GM21381 (cell line): ENCODE measurements around the gene STX3.
"Not testable (repeated sequence)": the region's sequence is repeated elsewhere in the genome, so short reads cannot be mapped to it uniquely, and the experiment has no call there.

Experiments
- ATAC-seq: cut with Tn5 transposase; IDR thresholded peaks from one replicate; pipeline ENCODE4 v1.9.1; 2021; ENCODE audit warnings: mild to moderate bottlenecking, moderate library complexity; ENCODE audit not compliant: unreplicated experiment

Gene STX3

DNA sequence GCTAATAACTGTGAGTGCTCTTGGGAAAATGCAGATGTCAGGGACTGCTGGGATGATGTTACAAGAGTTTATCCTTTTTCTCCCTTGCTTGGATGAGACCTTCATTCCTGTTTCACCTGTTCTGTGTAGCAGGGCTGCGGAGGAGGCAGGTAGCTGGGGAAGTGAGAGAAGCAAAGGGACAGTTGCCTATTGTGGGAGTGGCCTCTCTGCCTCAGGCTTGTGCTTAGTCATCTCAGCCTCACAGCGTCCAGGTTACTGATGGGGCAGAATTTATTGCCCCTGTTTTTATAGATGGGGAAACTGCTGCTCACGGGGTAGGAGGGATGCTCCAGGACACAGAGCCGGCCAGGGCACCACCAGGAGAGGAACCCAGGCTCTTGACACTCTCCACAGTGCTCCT, 1.7 kb downstream of the STX3 start:
- no peak for ATAC-seq

DNA sequence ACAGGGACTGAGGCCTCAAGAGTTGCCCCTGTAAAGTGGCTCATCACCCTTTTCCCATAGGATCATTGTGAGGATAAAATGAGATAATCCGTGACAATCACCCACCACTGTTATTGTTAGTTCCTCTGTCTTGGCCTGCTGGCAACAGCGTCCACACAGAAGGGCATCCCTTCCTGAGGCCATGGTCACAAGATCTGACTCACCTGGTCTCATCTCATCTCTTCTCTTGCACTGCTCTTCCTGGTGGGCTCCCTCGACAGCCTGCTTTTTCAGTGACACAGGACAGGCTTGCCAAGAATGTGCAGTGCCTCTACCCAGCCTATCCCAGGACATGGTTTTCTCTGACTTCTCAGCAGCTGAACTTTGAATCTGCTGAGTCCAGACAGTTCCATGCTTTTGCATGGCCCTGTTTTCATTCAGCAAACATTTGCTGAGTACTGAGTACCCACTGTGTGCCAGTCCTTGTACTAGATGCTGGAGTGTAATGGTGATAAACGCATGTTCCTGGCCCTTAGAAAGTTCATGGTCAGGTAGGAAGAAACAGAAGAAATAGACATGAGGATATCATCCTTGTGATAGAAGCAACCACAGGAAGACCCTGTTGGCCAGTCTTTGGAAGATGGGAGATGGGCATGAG, 3.3 kb downstream of the STX3 start:
- no peak for ATAC-seq

DNA sequence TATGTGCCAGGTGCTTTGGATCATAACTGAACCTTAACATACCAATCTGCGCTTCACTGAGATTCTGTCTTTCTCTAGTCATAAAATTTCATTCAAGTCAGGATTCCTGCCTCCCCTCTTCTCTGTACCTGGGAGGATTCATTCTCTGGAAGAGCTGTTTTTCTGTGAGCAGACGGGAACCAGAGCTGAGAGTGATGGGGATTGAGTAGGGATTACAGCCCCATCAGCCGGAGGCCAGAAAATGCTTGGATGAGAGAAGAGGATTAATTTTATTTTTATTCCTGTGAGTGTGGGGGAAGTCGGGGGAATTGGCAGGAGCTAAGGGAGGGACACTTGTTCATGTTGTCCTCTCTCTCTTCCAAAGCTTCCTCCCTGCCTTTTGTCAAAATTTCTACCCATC, 4.7 kb downstream of the STX3 start:
- no peak for ATAC-seq

DNA sequence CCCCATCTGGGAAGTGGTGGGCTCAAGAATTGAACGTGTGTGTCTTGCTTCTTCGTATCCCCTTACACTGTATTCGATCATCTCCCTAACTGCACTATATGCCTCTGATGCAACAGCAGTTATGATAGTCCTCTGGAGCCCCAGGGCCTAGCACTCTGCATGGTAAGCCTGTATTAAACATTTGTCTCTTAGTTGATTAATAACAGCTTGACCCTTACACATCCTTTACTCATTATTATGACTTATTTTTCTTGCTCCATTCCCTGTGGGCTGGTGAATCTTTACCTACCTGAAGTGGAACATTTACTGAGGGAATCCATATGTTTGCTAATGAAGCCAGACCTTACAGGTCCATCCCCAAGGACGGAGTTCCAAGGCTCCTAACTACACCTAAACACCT, 5.6 kb downstream of the STX3 start:
- ATAC-seq = no peak

DNA sequence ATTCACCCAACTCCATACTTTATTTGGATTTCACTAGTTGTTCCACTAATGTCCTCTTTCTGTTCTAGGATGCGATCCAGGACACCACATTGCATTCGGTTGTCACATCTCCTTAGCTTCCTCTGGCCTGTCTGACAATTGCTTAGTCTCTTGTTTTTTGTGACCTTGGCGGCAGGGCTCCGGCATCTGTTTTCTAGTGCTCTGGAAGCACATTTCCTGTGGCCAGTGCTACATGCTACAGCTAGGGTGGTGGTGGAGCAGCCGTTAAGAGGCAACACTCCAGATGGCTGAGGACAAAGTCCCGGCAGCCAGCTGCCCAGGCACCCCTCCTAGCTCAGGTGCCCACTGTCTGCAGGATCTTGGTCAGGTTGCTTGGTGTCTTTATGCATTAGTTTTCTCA, 6.8 kb downstream of the STX3 start:
- no peak for ATAC-seq

DNA sequence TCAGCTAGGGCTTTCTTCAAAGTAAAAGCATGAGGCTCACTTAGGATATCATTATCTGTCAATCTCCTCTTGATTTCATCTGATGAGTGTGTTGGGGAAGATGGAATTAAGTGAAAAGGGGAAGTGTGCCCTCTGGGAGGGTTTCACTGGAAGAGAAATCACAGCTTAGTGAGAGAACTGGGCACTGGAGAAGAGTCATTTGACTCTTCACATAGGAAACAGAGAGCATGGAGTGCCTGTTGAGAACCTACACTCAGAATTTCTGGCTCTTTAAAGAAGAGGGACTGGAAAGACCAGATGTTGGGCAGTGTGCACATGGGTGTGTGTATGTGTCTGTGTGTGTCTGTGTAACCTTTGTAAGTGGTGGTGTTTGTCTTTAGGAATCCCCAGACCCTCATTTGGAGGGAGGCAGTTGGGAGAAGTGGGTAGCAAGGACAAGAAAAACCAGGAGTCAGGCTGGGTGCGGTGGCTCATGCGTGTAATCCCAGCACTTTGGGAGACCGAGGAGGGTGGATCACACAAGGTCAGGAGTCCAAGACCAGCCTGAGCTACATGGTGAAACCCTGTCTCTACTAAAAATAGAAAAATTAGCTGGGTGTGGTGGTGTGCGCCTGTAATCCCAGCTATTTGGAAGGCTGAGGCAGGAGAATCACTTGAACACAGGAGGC, 10.0 kb downstream of the STX3 start:
- ATAC-seq = no peak

DNA sequence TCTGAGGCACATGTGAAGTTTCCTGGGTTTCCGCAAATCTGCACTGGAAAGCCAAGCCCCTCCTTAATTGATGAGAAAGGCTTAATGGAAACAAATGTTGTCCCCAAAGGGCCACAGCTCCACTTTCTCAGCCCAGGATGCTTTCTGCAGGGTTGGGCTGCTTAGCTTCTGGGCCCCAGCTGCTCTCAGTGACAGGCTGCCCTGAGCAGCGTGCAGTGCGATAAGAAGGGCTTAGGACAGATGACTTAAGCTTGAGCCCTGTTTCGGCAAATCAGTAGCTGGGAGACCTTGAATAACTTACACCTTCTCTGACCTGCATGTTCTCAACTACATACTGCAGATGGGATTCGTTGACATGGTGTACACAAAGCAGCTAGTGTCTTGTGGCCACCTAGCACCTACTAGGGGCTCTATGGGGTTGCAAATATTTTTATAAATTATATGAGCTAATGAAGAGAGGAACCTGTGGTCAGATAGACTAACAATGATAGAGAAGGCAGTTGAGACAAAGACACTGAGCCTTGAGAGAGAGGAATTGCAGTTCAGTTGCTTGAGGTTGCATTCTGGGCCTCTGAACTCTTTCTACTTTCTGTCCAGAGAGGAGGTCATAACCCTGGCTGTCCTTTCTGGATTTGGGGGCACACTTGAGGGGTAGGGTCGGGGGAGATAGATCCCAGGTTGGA, 11.5 kb downstream of the STX3 start:
- no peak for ATAC-seq

DNA sequence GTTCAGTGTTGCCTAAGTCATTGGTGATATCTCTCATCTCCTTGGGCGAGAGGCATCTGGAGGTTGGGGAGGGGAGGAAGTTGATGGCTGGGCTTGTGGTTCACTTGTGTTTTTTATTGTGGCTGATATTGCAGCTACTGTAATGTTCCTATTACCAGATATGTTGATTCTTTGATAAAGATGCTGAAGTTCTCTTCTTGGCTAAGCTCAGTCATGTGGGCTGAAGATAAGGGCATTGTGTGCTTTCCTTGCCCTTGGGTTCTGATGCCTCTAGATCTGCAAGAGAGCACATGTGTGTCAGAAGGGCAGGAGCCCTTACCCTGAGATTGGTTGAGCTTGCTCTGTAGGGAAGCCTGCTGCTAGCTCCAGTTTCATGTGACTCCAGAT, 12.0 kb downstream of the STX3 start:
- no peak for ATAC-seq

DNA sequence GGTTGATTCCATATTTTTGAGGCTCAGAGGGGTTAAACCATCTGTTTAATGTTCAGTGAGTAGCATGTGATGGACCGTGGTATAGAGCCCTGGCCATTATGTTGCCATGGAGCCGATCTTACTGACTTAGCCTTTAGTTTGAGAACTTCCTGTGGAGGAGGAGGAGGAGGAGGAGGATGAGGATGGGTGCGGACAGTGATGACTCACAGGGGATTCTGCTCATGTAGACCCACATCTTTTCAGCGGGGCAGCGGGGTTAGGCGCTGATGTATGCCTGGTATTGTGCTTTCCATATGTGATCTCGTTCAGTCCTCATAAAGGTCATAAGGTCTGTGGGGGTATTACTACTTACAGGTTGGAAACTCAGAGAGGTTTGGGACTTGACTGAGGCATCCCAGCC, 13.9 kb downstream of the STX3 start:
- ATAC-seq = no peak

DNA sequence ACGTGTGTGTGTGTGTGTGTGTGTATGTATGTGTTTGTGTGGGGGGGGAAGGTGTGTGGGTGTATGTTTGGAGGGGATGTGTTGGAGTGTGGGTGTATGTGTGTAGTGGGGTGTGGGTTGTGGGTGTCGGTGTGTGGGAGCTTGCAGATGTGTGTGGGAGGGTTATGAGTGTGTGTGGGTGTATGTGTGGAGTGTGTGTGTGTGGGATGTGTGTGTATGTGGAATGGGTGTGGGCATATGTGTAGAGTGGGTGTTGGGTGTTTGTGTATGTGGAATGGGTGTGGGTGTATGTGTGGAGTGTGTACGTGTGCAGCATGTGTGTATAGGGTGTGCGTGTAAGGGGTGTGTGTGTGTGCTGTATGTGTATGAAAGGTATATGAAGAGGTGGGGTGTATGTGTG, 14.7 kb downstream of the STX3 start:
- no peak for ATAC-seq

DNA sequence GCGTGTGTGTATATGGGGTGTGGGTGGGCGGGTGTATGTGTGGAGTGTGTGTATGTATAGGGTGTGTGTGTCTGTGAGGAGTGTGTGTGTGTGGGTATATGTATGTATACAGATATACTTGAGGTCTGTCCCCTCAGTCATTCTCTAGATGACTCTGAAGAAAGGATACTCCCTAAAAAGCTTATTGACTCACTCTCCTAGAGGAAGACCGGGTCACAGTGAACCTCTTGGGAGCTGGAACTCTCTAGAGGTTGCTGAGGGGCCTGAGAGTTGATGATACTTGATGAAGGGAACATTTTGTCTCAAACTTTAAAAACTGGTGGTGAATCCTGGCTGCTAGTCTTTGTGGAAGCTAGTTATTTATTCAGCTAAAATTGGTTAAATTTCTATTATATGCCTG, 15.1 kb downstream of the STX3 start:
- ATAC-seq = no peak

DNA sequence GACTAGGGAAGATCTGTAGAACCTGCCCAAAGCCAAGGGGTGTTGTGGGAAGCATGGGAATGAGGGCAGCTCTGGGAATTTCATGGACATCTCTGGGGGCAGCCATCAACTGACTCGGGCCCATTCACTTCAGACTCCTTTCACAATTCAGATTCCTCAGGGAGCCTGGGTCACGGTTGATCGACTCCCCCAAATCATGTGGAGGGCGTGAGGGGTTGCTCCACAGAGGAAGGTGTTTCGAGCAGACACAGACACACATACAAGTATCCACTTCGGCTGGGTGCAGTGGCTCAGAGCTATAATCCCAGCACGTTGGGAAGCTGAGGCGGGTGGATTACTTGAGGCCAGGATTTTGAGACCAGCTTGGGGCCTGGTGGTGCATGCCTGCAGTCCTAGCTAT, 15.7 kb downstream of the STX3 start:
- ATAC-seq = no peak

DNA sequence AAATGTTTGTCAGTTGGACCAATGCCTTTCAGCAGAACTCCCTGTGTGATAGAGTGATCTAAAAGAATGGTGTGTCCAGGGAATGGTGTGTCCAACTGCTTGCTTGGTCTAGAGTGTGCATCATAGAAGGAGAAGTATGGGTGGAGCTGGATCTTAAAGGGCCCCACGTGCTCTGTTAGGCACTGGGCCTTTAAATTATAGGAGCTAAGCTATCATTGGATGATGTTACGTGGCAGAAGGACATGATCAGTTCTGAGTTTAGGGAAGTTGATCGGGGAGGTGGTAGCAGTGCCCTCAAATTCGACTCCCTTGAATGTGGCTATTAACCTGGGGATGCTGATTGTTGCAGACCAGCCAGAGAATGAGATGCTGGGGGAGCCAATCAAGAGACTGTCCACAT, 16.4 kb downstream of the STX3 start:
- ATAC-seq = no peak

DNA sequence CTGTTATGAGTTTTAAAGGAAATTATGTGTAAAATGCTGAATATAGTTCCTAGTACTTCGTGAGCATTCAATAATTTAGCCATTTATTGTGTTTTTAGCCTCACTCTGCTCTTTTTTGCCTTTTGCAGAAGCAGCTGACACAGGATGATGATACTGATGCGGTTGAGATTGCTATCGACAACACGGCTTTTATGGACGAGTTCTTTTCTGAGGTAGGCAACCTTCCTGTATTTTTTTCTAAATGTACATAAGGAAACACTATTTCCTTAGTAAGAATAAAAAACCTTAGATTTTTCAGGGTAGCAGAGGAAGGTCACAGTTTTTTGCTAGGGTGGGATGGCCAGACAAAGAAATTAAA, 17.9 kb downstream of the STX3 start:
- ATAC-seq = no peak

DNA sequence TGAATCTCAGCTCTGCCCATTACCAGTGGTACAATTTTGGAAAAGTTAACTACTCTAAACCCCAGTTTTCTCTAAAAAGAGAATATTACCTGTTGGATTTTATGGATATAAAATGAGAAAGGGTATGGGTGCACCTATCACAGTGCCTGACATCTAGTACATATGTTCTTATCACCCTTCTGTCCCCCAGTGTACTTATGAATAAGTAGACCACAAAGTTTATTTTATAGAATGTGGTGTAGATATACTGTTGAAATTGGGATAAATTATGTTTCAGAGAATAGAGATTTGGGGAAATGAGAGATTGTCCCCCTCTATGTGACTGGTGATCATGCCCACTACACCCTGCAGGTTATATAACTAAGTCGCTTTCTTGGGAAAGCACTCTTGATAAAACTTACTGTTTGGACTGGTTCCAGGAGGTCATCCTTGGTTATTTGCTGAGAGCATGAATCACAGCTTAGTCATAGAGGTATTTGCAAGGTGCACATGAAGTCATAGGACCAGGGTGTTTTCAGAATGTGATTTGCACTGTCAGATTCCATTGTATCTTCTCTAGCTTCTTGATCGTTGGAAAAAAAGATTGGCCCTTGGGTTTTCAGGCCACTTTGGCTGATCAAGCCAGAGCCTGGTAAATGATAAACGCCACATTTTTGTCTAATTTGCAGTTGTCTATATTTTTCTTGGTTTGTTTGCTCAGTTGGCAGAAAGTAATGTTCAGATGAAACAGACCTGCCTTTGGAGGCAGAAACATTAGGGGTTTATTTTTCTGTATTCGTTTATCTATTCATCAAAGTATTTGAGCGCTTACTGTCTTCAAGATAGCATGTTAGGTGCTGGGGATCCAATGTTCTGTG, 21.3 kb downstream of the STX3 start:
- no peak for ATAC-seq

DNA sequence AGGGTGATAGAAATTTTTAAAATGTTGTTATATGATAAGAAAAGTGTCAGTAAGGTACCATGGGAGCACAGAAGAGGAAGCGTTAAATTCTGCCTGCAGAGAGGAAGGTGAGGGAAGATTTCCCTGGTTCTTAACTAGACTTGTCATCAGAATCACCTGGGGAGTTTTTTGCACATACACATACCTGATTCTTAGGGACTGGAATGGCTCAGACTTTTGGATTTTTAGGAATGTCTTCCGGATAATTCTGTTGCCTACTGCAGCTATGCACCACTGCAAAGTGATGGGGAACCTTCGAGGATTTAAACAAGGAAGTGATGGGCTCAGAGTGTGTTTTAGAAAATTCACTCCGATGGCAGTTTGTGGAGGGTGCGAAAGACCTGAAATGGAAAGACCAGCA, 21.9 kb downstream of the STX3 start:
- no peak for ATAC-seq

DNA sequence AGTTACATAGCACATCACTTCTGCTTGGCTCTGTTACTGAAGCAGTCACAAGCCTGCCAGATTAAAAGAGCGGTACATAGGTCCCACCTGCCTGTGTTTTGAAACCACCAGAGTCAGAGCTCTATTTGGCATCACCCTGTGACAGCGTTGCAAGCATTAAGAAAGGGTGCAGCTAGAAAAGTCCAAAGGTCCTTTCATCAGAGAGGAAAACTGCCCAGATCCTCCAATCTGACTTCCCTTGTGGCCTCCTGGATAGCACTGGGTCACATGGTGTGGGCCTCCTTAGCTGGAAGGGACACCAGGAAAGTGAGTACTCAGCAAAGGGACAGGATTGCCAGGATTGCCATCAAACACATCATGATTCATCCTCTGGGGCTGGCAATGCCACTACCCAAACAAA, 22.9 kb downstream of the STX3 start:
- no peak for ATAC-seq

DNA sequence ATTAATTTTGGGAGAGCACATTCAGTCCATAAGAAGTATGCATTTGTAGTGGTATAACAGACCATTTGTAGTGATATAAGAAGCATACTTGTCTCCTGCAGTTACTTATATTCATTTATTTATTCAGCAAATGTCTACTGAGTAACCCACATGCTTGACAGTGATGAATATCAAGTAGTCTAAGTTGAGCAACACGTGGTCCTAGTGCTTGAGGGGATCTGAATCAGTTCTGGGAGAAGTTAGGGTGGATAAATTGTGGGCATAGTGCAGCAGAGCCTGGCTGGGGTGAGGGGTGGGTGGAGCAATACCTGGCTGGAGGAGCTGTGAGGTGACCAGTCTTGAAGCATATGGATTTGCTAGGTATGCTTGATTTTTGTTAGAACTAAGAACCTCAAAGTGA, 24.3 kb downstream of the STX3 start:
- ATAC-seq = no peak

DNA sequence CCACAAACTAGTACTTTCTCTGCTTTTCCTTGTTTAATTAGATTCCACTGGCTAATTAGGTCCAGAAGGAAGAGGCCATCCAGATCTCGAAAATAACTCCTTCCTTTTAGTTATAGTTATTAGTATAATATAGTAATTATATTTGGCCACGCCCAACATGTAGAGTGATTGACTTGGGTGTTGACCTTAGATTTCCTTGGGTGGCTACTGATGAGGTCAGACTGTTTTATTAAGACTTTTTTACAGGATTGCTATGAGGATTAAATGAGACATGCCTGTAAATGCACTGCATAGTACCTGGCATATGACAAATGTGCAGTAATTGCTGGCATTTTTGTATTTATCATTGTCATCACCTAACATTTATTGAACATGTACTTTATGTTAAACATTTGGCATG, 26.9 kb downstream of the STX3 start:
- no peak for ATAC-seq

DNA sequence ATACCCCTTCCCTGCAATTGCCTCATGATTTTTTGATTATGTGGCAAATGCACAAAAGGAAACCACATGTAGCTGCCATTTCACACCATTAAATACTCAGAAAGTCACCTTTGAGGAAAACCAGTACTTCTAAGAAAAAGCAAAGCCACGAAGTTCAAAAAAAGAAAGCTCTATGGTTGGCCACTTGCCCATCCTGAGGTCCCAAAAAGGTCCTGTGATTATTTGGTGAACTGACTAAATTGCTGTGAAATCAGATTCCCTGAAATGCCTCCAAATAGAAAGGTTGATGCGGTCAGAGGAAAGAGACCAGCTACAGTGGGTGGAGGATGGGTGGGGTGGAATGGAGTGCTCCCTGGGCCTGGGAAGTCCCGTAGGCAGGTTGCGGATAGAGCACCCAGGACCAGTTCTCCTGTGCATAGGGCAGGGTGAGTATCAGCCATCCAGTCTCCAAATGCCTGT, 28.5 kb downstream of the STX3 start:
- ATAC-seq = no peak

DNA sequence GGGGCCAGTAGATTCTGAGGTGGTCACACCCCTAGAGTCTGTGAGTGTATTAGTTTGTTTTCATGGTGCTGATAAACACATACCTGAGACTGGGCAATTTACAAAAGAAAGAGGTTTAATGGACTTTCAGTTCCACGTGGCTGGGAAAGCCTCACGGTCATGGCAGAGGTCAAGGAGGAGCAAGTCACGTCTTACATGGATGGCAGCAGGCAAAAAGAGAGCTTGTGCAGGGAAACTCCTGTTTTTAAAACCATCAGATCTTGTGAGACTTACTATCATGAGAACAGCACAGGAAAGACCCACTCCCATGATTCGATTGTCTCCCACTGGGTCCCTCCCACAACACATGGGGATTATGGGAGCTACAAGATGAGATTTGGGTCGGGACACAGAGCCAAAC, 29.3 kb downstream of the STX3 start:
- ATAC-seq = not testable (repeated sequence)

DNA sequence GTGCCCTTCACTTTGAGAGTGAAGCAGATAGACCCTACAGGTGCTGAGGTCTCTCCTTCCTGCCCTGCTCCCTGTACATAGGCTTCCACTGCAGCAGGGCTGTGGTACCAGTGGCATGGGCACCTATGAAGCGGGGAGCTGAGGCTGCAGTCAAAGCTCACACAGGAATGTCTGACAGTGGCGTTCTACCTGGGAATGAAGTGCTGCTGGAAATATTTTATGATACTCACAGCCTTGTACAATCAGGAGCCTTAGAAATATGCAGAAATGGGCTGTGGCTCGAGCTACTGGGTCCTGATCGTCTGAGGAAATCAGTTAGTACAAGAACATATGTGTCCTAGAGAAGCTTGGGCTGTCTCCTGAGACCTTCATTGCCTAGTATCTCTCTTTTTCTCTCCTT, 30.6 kb downstream of the STX3 start:
- ATAC-seq = no peak
